Liver (tissue), 10 donors: Measurements from ENCODE around the gene VWA7. TPM values are rescaled to one million over a fixed set of nuclear protein-coding genes. Genes with fewer than 3 reads are reported as not detected.

Experiments used
- DNase-seq: peaks from one replicate; pipeline ENCODE4 v3.0.0-alpha.2; 2017; ENCODE audit warnings: low spot score
- H3K27ac ChIP-seq, 2 donors: one replicate each; pipeline ENCODE4 v1.7.0; 2013; ENCODE audit warnings: inconsistent platforms in 2 of 2, low read length in 2 of 2, control low read depth in 1 of 2, low read depth in 1 of 2, mild to moderate bottlenecking in 1 of 2
- H3K27me3 ChIP-seq, 4 donors: one replicate each; pipeline versions ENCODE4 v1.6.1 to v1.7.0; 2013; ENCODE audit warnings: low read length in 3 of 4, inconsistent platforms in 1 of 4, mild to moderate bottlenecking in 1 of 4, moderate library complexity in 1 of 4; ENCODE audit not compliant: control insufficient read depth in 4 of 4, insufficient read depth in 4 of 4
- H3K36me3 ChIP-seq, 4 donors: one replicate each; pipeline versions ENCODE4 v1.6.1 to v1.7.0; 2013; ENCODE audit warnings: low read length in 3 of 4, mild to moderate bottlenecking in 3 of 4, low read depth in 1 of 4, moderate library complexity in 1 of 4; ENCODE audit not compliant: control insufficient read depth in 4 of 4, insufficient read depth in 3 of 4
- H3K4me1 ChIP-seq, 4 donors: one replicate each; pipeline versions ENCODE4 v1.6.1 to v1.7.0; 2013; ENCODE audit warnings: low read length in 3 of 4, mild to moderate bottlenecking in 3 of 4, moderate library complexity in 1 of 4; ENCODE audit not compliant: control insufficient read depth in 4 of 4, insufficient read depth in 4 of 4
- H3K4me3 ChIP-seq, 3 donors: one replicate each; pipeline versions ENCODE4 v1.6.1 to v1.7.0; 2013; ENCODE audit warnings: low read length in 3 of 3, control low read depth in 1 of 3, low read depth in 1 of 3, mild to moderate bottlenecking in 1 of 3
- H3K9ac ChIP-seq, 2 donors: one replicate each; pipeline ENCODE4 v1.7.0; 2013; ENCODE audit warnings: low read length in 2 of 2, mild to moderate bottlenecking in 2 of 2, moderate library complexity in 2 of 2, control low read depth in 1 of 2, low read depth in 1 of 2
- H3K9me3 ChIP-seq, 4 donors: one replicate each; pipeline versions ENCODE4 v1.6.1 to v1.7.0; 2013; ENCODE audit warnings: low read length in 3 of 4; ENCODE audit not compliant: control insufficient read depth in 4 of 4
- EGR1 ChIP-seq, 2 donors: IDR thresholded peaks; 2 replicates each; pipeline ENCODE4 v1.6.1; 2016 to 2018; ENCODE audit warnings: antibody characterized with exemption in 2 of 2, low read depth in 2 of 2
- RAD21 ChIP-seq, 2 donors: IDR thresholded peaks; 2 replicates each; pipeline ENCODE4 v1.6.1; 2016; ENCODE audit warnings: antibody characterized with exemption in 2 of 2, mild to moderate bottlenecking in 2 of 2
- WGBS: extraction: QIAGEN DNeasy Blood & Tissue Kit; methylation state at CpG from one replicate; pipeline ENCODE4 v1.1.7; 2013; 5-methylcytosine and 5-hydroxymethylcytosine counted together
- polyA plus RNA-seq, 2 donors: library from polyadenylated mRNA; stranded (reverse) in 1 of 2; unstranded in 1 of 2; fragments of 200-250 nt in 1 of 2; fragments of >200 nt in 1 of 2; fragmentation: Nextera tagmentation in 1 of 2; extraction: Ambion mirVana in 1 of 2; gene quantifications; one replicate each; pipeline versions ENCODE4 v1.2.1 to v1.2.3, GENCODE V29; 2013 to 2015
- small RNA-seq: library from RNA; depleted of rRNA; stranded (forward); fragments of <200 nt; gene quantifications from one replicate; pipeline ENCODE3, GENCODE V24; 2014
- total RNA-seq, 2 donors: library from RNA; depleted of rRNA; stranded (reverse); fragments of >200 nt; gene quantifications; one replicate each; pipeline ENCODE4 v1.2.3, GENCODE V29; 2014
- TF ChIP-seq, protein P1 (sequence below): fragments of 150-350 bp; IDR thresholded peaks from 2 replicates; pipeline ENCODE4 v1.5.1; 2017; ENCODE audit warnings: improper control_type of control experiment, low read depth, low read length; ENCODE audit not compliant: missing input control
- donor health status: healthy.
- donor health status: healthy.
- donor health status: healthy.
- donor health status: healthy.
- donor health status: healthy.

The VWA7 gene
- total and polyA plus RNA-seq, 4 donors = 0.17 to 2.0 (median 0.92) TPM

DNA sequence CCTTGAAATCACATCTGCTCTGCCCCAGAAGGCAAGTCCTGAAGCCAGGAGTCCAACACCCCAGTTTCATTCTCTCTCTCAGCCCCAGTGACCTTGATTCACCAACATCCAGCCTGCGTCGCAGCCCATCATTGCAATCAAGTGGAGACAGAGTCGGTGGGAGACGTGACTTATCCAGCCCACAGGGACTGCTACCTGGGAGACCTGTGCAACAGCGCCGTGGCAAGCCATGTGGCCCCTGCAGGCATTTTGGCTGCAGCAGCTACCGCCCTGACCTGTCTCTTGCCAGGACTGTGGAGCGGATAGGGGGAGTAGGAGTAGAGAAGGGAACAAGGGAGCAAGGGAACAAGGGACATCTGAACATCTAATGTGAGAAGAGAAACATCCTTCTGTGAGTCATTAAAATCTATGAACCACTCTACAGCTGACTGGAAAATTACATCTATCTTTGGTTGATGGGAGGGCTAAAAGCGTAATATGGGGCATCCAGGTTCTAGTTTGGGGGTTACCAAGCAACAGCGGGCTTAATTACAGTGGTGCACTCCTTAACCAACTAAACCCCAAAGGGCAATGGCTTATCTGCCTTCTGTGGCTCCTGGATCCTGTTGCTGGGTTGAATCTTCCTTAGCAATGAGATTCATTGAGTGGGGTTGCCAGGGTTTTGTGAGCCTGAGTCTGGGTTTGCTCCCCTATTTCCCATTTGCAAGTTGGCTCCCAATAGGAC lies 59.5 kb downstream of the VWA7 start:
- H3K4me1 ChIP-seq = no peaks in the 10 kb centered on the region
- DNase-seq = no peak
- no peaks in the 10 kb centered on the region for H3K27me3 ChIP-seq
- WGBS = 67% methylated on average over 10 of the region's 10 CpGs
- H3K27ac ChIP-seq = no peak overlapping the region
- H3K9ac ChIP-seq = no peak overlapping the region
- H3K36me3 ChIP-seq = no peaks in the 10 kb centered on the region
- H3K9me3 ChIP-seq = no peaks in the 10 kb centered on the region
- TF ChIP-seq RAD21 (IDR thresholded peaks at IDR 0.05) = peak in 1 of 2 donors; percentile 39
- TF ChIP-seq, protein P1, sequence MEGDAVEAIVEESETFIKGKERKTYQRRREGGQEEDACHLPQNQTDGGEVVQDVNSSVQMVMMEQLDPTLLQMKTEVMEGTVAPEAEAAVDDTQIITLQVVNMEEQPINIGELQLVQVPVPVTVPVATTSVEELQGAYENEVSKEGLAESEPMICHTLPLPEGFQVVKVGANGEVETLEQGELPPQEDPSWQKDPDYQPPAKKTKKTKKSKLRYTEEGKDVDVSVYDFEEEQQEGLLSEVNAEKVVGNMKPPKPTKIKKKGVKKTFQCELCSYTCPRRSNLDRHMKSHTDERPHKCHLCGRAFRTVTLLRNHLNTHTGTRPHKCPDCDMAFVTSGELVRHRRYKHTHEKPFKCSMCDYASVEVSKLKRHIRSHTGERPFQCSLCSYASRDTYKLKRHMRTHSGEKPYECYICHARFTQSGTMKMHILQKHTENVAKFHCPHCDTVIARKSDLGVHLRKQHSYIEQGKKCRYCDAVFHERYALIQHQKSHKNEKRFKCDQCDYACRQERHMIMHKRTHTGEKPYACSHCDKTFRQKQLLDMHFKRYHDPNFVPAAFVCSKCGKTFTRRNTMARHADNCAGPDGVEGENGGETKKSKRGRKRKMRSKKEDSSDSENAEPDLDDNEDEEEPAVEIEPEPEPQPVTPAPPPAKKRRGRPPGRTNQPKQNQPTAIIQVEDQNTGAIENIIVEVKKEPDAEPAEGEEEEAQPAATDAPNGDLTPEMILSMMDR = peak; percentile 18
- TF ChIP-seq EGR1 (IDR thresholded peaks at IDR 0.05; ENCODE audit: low read depth in 2 of 2) = no peak
- no peak overlapping the region for H3K4me3 ChIP-seq

Small RNA genes within 50 kb of the gene (small RNA-seq; reads per million reads assigned to genes)
- gene MSH5-SAPCD1 = not detected
- gene RF00019 = not detected
- gene RNU6-850P = not detected
- gene SAPCD1 = not detected

Other genes with a start within 250 kb of the VWA7 start
Only the 30 nearest of the 43 such genes appear.
- 10 to 100 TPM; 12.2 to 46.8 TPM for gene AIF1, start 162.1 kb downstream of the VWA7 start, total RNA-seq
- 10 to 100 TPM; 24.9 to 28.6 TPM for gene AIF1, start 162.1 kb downstream of the VWA7 start, polyA plus RNA-seq
- gene PRRC2A, start 156.6 kb downstream of the VWA7 start, total RNA-seq = 10 to 100 TPM; 27.2 to 31.9 TPM
- gene PRRC2A, start 156.6 kb downstream of the VWA7 start, polyA plus RNA-seq = 10 to 100 TPM; 21.9 to 39.3 TPM
- gene BAG6, start 124.7 kb downstream of the VWA7 start, total RNA-seq = 100 to 1,000 TPM; 109 to 119 TPM
- 100 to 1,000 TPM in 1 of 2 donors, 10 to 100 TPM in 1; 64.9 to 116 TPM for gene BAG6, start 124.7 kb downstream of the VWA7 start, polyA plus RNA-seq
- 100 to 1,000 TPM in 1 of 2 donors, 10 to 100 TPM in 1; 89.8 to 164 TPM for gene APOM, start 121.4 kb downstream of the VWA7 start, total RNA-seq
- 100 to 1,000 TPM; 182 to 587 TPM for gene APOM, start 121.4 kb downstream of the VWA7 start, polyA plus RNA-seq
- gene C6orf47, start 116.5 kb downstream of the VWA7 start, total RNA-seq = 10 to 100 TPM in 1 of 2 donors, 1 to 10 TPM in 1; 8.1 to 10.8 TPM
- 1 to 10 TPM; 2.0 to 6.7 TPM for gene C6orf47, start 116.5 kb downstream of the VWA7 start, polyA plus RNA-seq
- gene GPANK1, start 112.3 kb downstream of the VWA7 start, total RNA-seq = 10 to 100 TPM in 1 of 2 donors, 1 to 10 TPM in 1; 8.7 to 13.9 TPM
- gene GPANK1, start 112.3 kb downstream of the VWA7 start, polyA plus RNA-seq = 10 to 100 TPM in 1 of 2 donors, 1 to 10 TPM in 1; 7.6 to 13.8 TPM
- 10 to 100 TPM; 58.1 to 60.5 TPM for gene CSNK2B, start 111.2 kb downstream of the VWA7 start, total RNA-seq
- gene CSNK2B, start 111.2 kb downstream of the VWA7 start, polyA plus RNA-seq = 100 to 1,000 TPM in 1 of 2 donors, 10 to 100 TPM in 1; 93.5 to 108 TPM
- gene LY6G5B, start 107.4 kb downstream of the VWA7 start, total RNA-seq = 1 to 10 TPM; 1.4 to 5.9 TPM
- gene LY6G5B, start 107.4 kb downstream of the VWA7 start, polyA plus RNA-seq = 1 to 10 TPM; 1.2 to 2.8 TPM
- gene LY6G5C, start 96.3 kb downstream of the VWA7 start, total RNA-seq = 1 to 10 TPM in 1 of 2 donors, under 1 TPM in 1; 0.59 to 1.1 TPM
- 1 to 10 TPM; 1.1 to 2.5 TPM for gene LY6G5C, start 96.3 kb downstream of the VWA7 start, polyA plus RNA-seq
- 10 to 100 TPM; 39.1 to 59.4 TPM for gene ABHD16A, start 74.0 kb downstream of the VWA7 start, total RNA-seq
- 10 to 100 TPM; 26.6 to 30.8 TPM for gene ABHD16A, start 74.0 kb downstream of the VWA7 start, polyA plus RNA-seq
- 1 to 10 TPM in 1 of 2 donors, under 1 TPM in 1; 0.08 to 3.2 TPM for gene LY6G6F, start 70.5 kb downstream of the VWA7 start, total RNA-seq
- not detected for gene LY6G6F, start 70.5 kb downstream of the VWA7 start, polyA plus RNA-seq
- gene LY6G6D, start 62.0 kb downstream of the VWA7 start, total RNA-seq = not detected
- gene LY6G6D, start 62.0 kb downstream of the VWA7 start, polyA plus RNA-seq = not detected
- not detected for gene LY6G6C, start 55.6 kb downstream of the VWA7 start, total RNA-seq
- gene LY6G6C, start 55.6 kb downstream of the VWA7 start, polyA plus RNA-seq = not detected
- 10 to 100 TPM in 1 of 2 donors, under 1 TPM in 1; 0.08 to 10.7 TPM for gene MPIG6B, start 54.0 kb downstream of the VWA7 start, total RNA-seq
- gene MPIG6B, start 54.0 kb downstream of the VWA7 start, polyA plus RNA-seq = under 1 TPM; 0.15 to 0.33 TPM
- gene DDAH2, start 48.0 kb downstream of the VWA7 start, total RNA-seq = 10 to 100 TPM; 23.8 to 31.4 TPM
- gene DDAH2, start 48.0 kb downstream of the VWA7 start, polyA plus RNA-seq = 10 to 100 TPM; 19.8 to 22.6 TPM
- 100 to 1,000 TPM in 1 of 2 donors, 10 to 100 TPM in 1; 56.5 to 124 TPM for gene CLIC1, start 40.8 kb downstream of the VWA7 start, total RNA-seq
- 10 to 100 TPM; 63.7 to 65.2 TPM for gene CLIC1, start 40.8 kb downstream of the VWA7 start, polyA plus RNA-seq
- gene MSH5, start 37.3 kb downstream of the VWA7 start, total RNA-seq = 1 to 10 TPM; 5.9 to 6.4 TPM
- 1 to 10 TPM; 1.2 to 2.2 TPM for gene MSH5, start 37.3 kb downstream of the VWA7 start, polyA plus RNA-seq
- 1 to 10 TPM in 1 of 2 donors, under 1 TPM in 1; 0.59 to 2.6 TPM for gene SAPCD1, start 14.7 kb downstream of the VWA7 start, total RNA-seq
- under 1 TPM in 1 of 2 donors, not detected in 1; 0.68 TPM for gene SAPCD1, start 14.7 kb downstream of the VWA7 start, polyA plus RNA-seq
- 10 to 100 TPM; 32.4 to 44.7 TPM for gene VARS1, start 18.4 kb upstream of the VWA7 start, total RNA-seq
- 10 to 100 TPM; 17.9 to 32.5 TPM for gene VARS1, start 18.4 kb upstream of the VWA7 start, polyA plus RNA-seq
- gene LSM2, start 29.6 kb upstream of the VWA7 start, total RNA-seq = 10 to 100 TPM in 1 of 2 donors, 1 to 10 TPM in 1; 7.3 to 18.7 TPM
- 10 to 100 TPM; 14.5 to 16.4 TPM for gene LSM2, start 29.6 kb upstream of the VWA7 start, polyA plus RNA-seq
- under 1 TPM; 0.67 to 0.79 TPM for gene HSPA1L, start 38.0 kb upstream of the VWA7 start, total RNA-seq
- gene HSPA1L, start 38.0 kb upstream of the VWA7 start, polyA plus RNA-seq = under 1 TPM; 0.27 to 0.28 TPM
- 100 to 1,000 TPM in 1 of 2 donors, 10 to 100 TPM in 1; 98.5 to 120 TPM for gene HSPA1A, start 38.2 kb upstream of the VWA7 start, total RNA-seq
- gene HSPA1A, start 38.2 kb upstream of the VWA7 start, polyA plus RNA-seq = 10 to 100 TPM; 28.8 to 56.6 TPM
- gene HSPA1B, start 50.4 kb upstream of the VWA7 start, total RNA-seq = 100 to 1,000 TPM in 1 of 2 donors, 10 to 100 TPM in 1; 57.2 to 165 TPM
- 10 to 100 TPM in 1 of 2 donors, 1 to 10 TPM in 1; 9.5 to 30.6 TPM for gene HSPA1B, start 50.4 kb upstream of the VWA7 start, polyA plus RNA-seq
- 10 to 100 TPM; 34.4 to 42.4 TPM for gene NEU1, start 85.5 kb upstream of the VWA7 start, total RNA-seq
- gene NEU1, start 85.5 kb upstream of the VWA7 start, polyA plus RNA-seq = 10 to 100 TPM; 27.6 to 35.1 TPM
- 1 to 10 TPM in 1 of 2 donors, under 1 TPM in 1; 0.17 to 2.4 TPM for gene SLC44A4, start 101.7 kb upstream of the VWA7 start, total RNA-seq
- under 1 TPM in 1 of 2 donors, not detected in 1; 0.13 TPM for gene SLC44A4, start 101.7 kb upstream of the VWA7 start, polyA plus RNA-seq
- gene EHMT2, start 120.4 kb upstream of the VWA7 start, total RNA-seq = 10 to 100 TPM; 10.7 to 21.4 TPM
- 10 to 100 TPM in 1 of 2 donors, 1 to 10 TPM in 1; 7.9 to 10.5 TPM for gene EHMT2, start 120.4 kb upstream of the VWA7 start, polyA plus RNA-seq
- gene ZBTB12, start 124.8 kb upstream of the VWA7 start, total RNA-seq = 1 to 10 TPM in 1 of 2 donors, under 1 TPM in 1; 0.25 to 2.3 TPM
- gene ZBTB12, start 124.8 kb upstream of the VWA7 start, polyA plus RNA-seq = under 1 TPM in 1 of 2 donors, not detected in 1; 0.83 TPM
- gene C2, start 150.4 kb upstream of the VWA7 start, total RNA-seq = 100 to 1,000 TPM; 212 to 354 TPM
- gene C2, start 150.4 kb upstream of the VWA7 start, polyA plus RNA-seq = 100 to 1,000 TPM; 441 to 522 TPM
- 1,000 to 10,000 TPM; 2,016 to 3,272 TPM for gene CFB, start 168.8 kb upstream of the VWA7 start, total RNA-seq
- gene CFB, start 168.8 kb upstream of the VWA7 start, polyA plus RNA-seq = 1,000 to 10,000 TPM; 3,136 to 3,144 TPM
- gene NELFE, start 181.6 kb upstream of the VWA7 start, total RNA-seq = 10 to 100 TPM; 11.1 to 21.8 TPM
- 10 to 100 TPM; 11.9 to 14.2 TPM for gene NELFE, start 181.6 kb upstream of the VWA7 start, polyA plus RNA-seq